Right lobe of liver (tissue), 4 donors: ENCODE data around the gene RHOT1.

Experiments used
- POLR2A ChIP-seq: fragments of 450-650 bp; IDR thresholded peaks from one replicate; pipeline ENCODE4 v1.6.1; 2017; ENCODE audit warnings: antibody characterized with exemption, mild to moderate bottlenecking
- TF ChIP-seq, protein P1 (sequence below), 4 donors: fragments of 200-600 bp in 3 of 4; fragments of 450-650 bp in 1 of 4; IDR thresholded peaks; one replicate each; pipeline versions ENCODE4 v1.5.1 to v1.8.0; 2016 to 2022; ENCODE audit warnings: antibody characterized with exemption in 4 of 4, mild to moderate bottlenecking in 2 of 4
- donor health status: DM: no; HTN: no; CAD: no.
- donor health status: DM: no; HTN: no; CAD: no.
- donor health status: DM: no; HTN: yes; CAD: no.

DNA sequence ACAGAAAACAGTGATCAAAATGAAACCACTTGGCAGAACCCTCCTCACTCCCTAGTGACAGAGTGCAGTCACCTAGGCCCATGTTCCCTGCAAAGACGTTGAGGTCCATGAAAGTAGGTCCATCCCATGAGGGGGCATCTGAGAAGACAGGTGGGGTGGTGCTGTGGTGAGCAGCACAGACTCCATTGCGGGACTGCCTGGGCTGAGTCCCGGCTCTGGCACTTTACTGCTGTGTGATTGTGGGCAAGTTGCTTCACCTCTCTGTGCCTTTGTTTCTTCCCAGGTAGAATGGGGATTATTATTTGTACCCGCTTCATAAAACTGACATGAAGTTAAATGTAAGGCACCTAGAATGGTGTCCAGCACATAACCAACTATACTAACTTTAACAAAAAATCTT is 23.5 kb upstream of the RHOT1 start:
- TF ChIP-seq, protein P1, sequence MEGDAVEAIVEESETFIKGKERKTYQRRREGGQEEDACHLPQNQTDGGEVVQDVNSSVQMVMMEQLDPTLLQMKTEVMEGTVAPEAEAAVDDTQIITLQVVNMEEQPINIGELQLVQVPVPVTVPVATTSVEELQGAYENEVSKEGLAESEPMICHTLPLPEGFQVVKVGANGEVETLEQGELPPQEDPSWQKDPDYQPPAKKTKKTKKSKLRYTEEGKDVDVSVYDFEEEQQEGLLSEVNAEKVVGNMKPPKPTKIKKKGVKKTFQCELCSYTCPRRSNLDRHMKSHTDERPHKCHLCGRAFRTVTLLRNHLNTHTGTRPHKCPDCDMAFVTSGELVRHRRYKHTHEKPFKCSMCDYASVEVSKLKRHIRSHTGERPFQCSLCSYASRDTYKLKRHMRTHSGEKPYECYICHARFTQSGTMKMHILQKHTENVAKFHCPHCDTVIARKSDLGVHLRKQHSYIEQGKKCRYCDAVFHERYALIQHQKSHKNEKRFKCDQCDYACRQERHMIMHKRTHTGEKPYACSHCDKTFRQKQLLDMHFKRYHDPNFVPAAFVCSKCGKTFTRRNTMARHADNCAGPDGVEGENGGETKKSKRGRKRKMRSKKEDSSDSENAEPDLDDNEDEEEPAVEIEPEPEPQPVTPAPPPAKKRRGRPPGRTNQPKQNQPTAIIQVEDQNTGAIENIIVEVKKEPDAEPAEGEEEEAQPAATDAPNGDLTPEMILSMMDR (IDR thresholded peaks at IDR 0.05), result no peak
- TF ChIP-seq POLR2A, result no peak
